CD4-positive, alpha-beta T cell treated with Interferon gamma for 1 hour (primary cell): ENCODE results near the gene TLE4.
"Not testable (repeated sequence)": the region's sequence is repeated elsewhere in the genome, so short reads cannot be mapped to it uniquely, and the experiment has no call there.

Experiments
- DNase-seq: peaks from one replicate; pipeline ENCODE4 v3.0.0-alpha.2; 2020

Gene TLE4

GRCh38 chr9:79751895-79752466 is 180.2 kb downstream of the TLE4 start:
- DNase-seq: not testable (repeated sequence)

GRCh38 chr9:79756414-79756813 is 184.6 kb downstream of the TLE4 start:
- no peak for DNase-seq

GRCh38 chr9:79757074-79757473 is 185.3 kb downstream of the TLE4 start:
- no peak for DNase-seq

GRCh38 chr9:79757881-79758669 is 186.3 kb downstream of the TLE4 start:
- DNase-seq: no peak

GRCh38 chr9:79759460-79759859 is 187.7 kb downstream of the TLE4 start:
- no peak for DNase-seq

- DNase-seq: no peak
Measured at GRCh38 chr9:79762070-79762469, 190.3 kb downstream of the TLE4 start.

- DNase-seq: no peak
Measured at GRCh38 chr9:79763671-79764285, 192.0 kb downstream of the TLE4 start.

GRCh38 chr9:79764374-79764773 is 192.6 kb downstream of the TLE4 start:
- DNase-seq: no peak

GRCh38 chr9:79765466-79765865 is 193.7 kb downstream of the TLE4 start:
- DNase-seq: no peak

GRCh38 chr9:79766091-79766490 is 194.3 kb downstream of the TLE4 start:
- DNase-seq: no peak

- DNase-seq: no peak
Measured at GRCh38 chr9:79768194-79768593, 196.4 kb downstream of the TLE4 start.

- no peak for DNase-seq
Measured at GRCh38 chr9:79769476-79770275, 197.9 kb downstream of the TLE4 start.

- no peak for DNase-seq
Measured at GRCh38 chr9:79774356-79774755, 202.6 kb downstream of the TLE4 start.
